Tibial artery (tissue), 4 donors: ENCODE data around the gene XRCC3.

Source experiments
- DNase-seq, 2 donors: peaks; one replicate each; pipeline ENCODE4 v3.0.0-alpha.2; 2019
- H3K27ac ChIP-seq, 2 donors: fragments of 200-600 bp; sonication (generic) in 1 of 2; 1 replicate in 1 of 2; 2 replicates in 1 of 2; pipeline ENCODE4 v1.5.1; 2018 to 2019; ENCODE audit warnings: mild to moderate bottlenecking in 1 of 2
- H3K27me3 ChIP-seq, 2 donors: fragments of 200-600 bp; sonication (generic) in 1 of 2; one replicate each; pipeline versions ENCODE4 v1.5.1 to v1.6.0; 2016 to 2019
- H3K36me3 ChIP-seq, 3 donors: fragments of 200-600 bp; sonication (generic) in 2 of 3; one replicate each; pipeline ENCODE4 v1.5.1; 2016 to 2019; ENCODE audit warnings: mild to moderate bottlenecking in 2 of 3
- H3K4me1 ChIP-seq, 4 donors: fragments of 200-600 bp; sonication (generic) in 2 of 4; 1 replicate in 3 of 4; 2 replicates in 1 of 4; pipeline ENCODE4 v1.5.1; 2016 to 2019
- H3K4me3 ChIP-seq, 2 donors: fragments of 200-600 bp; sonication (generic) in 1 of 2; 1 replicate in 1 of 2; 2 replicates in 1 of 2; pipeline ENCODE4 v1.5.1; 2018 to 2019; ENCODE audit warnings: mild to moderate bottlenecking in 2 of 2
- H3K9me3 ChIP-seq, 3 donors: fragments of 200-600 bp; sonication (generic) in 1 of 3; one replicate each; pipeline ENCODE4 v1.5.1; 2016 to 2019
- intact Hi-C: fragments of 100-400 bp; cut with DNase I; formaldehyde crosslinking; loops from one replicate; pipeline ENCODE4 v1.15.0; 2023; ENCODE audit warnings: low total_unique reads
- TF ChIP-seq, protein P1 (sequence below), 2 experiments: fragments of 200-600 bp in 1 of 2; fragments of 450-650 bp in 1 of 2; IDR thresholded peaks; one replicate each; pipeline ENCODE4 v1.5.1; 2017 to 2019; ENCODE audit warnings: antibody characterized with exemption in 2 of 2, mild to moderate bottlenecking in 1 of 2, moderate library complexity in 1 of 2

The XRCC3 gene

DNA sequence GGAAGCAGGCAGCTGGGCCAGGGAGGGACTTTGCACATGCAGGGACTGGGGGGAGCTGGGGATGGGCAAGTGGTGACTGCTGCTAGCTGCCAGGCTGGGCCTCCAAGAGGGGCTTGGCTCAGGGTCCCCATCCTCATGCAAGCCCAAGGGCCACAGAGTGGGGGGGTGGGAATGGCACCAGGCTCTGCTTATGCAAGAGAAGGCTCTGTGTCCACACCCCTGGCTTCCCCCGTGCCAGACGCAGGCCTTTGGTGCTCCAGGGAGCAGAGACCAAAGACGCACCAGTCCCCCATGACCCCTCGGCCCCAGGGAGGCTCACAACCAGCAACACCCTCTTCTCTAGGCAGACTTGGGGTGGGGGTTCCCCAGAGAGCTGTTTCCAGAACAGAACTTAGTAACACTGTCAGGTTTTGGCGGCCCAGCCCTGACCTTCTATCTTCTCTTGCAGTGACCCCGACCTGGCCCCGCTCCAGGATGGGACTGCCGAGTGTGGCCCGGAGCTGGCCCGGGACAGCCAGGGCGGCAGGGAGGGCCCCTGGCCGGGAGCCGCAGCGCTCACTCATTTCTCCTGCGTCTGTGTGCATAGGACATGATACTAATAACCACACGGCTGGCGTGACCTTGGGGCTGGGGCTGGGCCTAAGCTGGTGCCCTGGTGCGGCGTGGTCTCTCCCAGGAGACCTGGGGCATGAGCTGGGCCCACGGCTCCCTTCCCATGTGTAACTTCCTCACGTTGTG lies 14.3 kb downstream of the XRCC3 start:
- peaks cover 10 to 42% (median 29%) of the 10 kb centered on the region in 4 donors for H3K4me1 ChIP-seq
- no peak overlapping the region for H3K4me3 ChIP-seq
- TF ChIP-seq, protein P1, sequence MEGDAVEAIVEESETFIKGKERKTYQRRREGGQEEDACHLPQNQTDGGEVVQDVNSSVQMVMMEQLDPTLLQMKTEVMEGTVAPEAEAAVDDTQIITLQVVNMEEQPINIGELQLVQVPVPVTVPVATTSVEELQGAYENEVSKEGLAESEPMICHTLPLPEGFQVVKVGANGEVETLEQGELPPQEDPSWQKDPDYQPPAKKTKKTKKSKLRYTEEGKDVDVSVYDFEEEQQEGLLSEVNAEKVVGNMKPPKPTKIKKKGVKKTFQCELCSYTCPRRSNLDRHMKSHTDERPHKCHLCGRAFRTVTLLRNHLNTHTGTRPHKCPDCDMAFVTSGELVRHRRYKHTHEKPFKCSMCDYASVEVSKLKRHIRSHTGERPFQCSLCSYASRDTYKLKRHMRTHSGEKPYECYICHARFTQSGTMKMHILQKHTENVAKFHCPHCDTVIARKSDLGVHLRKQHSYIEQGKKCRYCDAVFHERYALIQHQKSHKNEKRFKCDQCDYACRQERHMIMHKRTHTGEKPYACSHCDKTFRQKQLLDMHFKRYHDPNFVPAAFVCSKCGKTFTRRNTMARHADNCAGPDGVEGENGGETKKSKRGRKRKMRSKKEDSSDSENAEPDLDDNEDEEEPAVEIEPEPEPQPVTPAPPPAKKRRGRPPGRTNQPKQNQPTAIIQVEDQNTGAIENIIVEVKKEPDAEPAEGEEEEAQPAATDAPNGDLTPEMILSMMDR (IDR thresholded peaks at IDR 0.05): no peak
- intact Hi-C loops: no loop called here
- no peak for DNase-seq
- H3K27ac ChIP-seq: no peak overlapping the region
- no peaks in the 10 kb centered on the region for H3K27me3 ChIP-seq
- peaks cover 40 to 88% (median 78%) of the 10 kb centered on the region in 3 donors for H3K36me3 ChIP-seq
- H3K9me3 ChIP-seq: no peaks in the 10 kb centered on the region

DNA sequence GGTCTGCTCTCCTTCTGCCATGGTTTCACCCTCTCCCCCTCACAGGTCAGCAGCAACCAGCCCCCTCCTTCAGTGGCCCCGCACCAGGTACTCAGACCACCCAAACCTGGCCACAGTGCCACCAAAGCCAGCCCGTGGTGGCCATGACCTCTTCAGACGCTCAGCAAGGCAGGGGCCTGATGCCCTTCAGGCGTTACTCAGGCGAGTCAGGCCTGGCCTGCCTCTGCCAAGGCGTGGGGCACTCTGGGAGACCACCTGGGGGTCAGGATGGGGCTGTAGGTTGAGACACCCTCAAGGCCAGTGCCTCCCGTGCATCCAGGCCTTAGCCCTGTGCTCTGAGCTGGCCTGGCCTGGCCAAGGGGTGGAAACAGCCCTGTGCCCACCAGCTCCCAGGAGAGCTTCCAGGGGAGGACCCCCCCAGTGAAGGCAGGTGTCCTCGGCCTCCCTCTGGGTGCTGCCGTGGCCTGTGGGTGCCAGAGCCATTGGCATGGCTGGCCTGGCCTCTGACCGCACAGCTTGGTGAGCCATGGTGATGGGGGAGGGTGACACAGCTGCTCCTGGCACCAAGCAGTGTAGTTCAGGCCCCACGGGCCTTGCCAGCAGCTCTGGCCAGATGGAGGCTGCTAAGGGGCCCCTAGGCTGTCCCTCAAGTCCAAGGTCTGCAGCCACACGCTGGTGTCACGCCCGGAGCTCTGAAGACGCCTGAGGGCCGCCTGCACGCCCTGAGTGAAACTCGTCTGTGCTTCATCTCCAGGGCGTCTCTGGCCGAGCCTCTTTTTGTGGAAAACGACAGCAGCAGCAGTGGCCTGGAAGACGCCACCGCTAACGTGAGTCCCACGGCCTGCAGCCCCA lies 15.1 kb downstream of the XRCC3 start:
- Histone ChIP-seq H3K36me3 (peaks cover 40 to 80% (median 73%) of the 10 kb centered on the region in 3 donors), H3K4me3 (no peak overlapping the region), H3K27me3 (no peaks in the 10 kb centered on the region), H3K9me3 (no peaks in the 10 kb centered on the region), H3K27ac (peak overlapping the region; percentile 29 to 70), H3K4me1 (peaks cover 10 to 48% (median 35%) of the 10 kb centered on the region in 4 donors)
- TF ChIP-seq, protein P1 (IDR thresholded peaks at IDR 0.05): no peak
- intact Hi-C loops: no loop called here
- DNase-seq: peak in 1 of 2 donors; percentile 63

DNA sequence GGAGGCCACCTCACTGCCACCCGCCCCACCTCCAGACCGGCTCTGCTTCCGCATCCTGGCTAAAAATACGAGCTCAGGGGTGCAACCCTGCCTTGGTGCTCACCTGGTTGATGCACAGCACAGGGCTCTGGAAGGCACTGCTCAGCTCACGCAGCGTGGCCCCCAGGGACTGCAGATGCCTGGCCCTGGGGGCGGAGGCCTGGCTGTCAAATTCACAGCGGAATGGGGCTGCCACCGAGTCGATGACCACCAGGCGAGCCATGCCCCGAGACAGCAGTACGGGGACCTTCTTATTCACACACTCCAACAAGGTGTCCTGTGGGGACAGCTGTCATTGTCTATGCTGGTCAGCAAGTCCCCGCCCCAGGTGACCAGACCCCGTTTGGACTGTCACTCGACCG lies 16.0 kb downstream of the XRCC3 start:
- intact Hi-C loops: no loop called here
- no peak for DNase-seq

DNA sequence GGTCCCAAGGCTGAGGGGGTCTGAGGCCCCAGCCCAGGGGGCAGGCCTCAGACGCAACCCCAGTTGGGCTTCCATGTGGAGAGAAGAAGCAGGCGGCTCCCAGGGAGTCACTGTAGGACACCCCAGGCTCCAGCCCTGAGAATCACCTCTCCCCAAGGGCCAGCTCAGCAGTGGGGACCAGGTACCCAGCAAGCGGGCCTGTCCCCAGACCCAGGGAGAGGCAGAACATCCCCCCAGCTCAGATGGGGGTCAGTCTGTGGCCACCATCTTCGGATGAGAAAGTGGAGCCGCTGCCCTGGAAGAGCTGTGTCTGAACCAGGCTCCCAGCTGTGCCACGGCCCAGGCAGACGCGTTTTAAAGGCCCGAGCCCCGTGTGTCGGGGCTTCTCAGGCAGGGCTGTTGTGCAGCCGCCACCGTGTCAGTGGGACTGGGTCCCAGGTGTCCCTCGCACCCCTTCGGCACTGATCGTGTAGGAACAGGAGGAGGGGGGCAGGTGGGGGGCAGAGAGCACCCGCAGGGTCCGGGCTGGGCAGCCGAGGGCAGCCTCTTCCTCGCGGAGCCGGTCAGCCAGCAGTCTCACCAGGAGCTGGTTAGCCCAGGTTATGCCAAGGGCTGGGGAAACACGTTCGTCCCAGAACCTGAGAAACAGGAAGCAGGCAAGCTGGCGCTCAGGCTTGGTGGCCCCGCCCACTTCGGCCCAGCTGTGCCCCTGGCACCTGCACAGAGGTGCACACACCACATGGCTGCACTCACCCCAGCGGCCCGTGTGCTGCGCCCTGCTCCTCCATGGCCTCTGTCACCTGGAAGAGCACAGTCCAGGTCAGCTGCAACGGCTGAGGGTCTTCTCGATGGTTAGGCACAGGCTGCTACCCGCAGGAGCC lies 16.6 kb downstream of the XRCC3 start:
- Histone ChIP-seq H3K27ac (peak overlapping the region; percentile 70 to 73), H3K36me3 (peaks cover 47 to 79% (median 71%) of the 10 kb centered on the region in 3 donors), H3K27me3 (no peaks in the 10 kb centered on the region)

More for the DNA sequence above, 16.0 kb downstream of the XRCC3 start:
- Histone ChIP-seq H3K27ac (peak overlapping the region in 1 of 2 donors; percentile 70), H3K4me3 (no peak overlapping the region), H3K36me3 (peaks cover 47 to 79% (median 71%) of the 10 kb centered on the region in 3 donors), H3K9me3 (no peaks in the 10 kb centered on the region), H3K27me3 (no peaks in the 10 kb centered on the region), H3K4me1 (peaks cover 10 to 48% (median 35%) of the 10 kb centered on the region in 4 donors)
- TF ChIP-seq, protein P1 (IDR thresholded peaks at IDR 0.05): no peak

More for the DNA sequence above, 16.6 kb downstream of the XRCC3 start:
- intact Hi-C loops: no loop called here
- DNase-seq: no peak
- Histone ChIP-seq H3K4me3 (no peak overlapping the region), H3K4me1 (peaks cover 10 to 48% (median 35%) of the 10 kb centered on the region in 4 donors), H3K9me3 (no peaks in the 10 kb centered on the region)
- TF ChIP-seq, protein P1 (IDR thresholded peaks at IDR 0.05): no peak
